ENCODE measurements around the gene NDUFV1.

Gene NDUFV1

GRCh38 chr11:67606492-67607295 lies at the start of gene NDUFV1:
Gene NDUFV1, plus strand, starts transcription at chr11:67606936. Its CDS starts 69 bp downstream, at chr11:67607005.
- TF ChIP-seq GATA3 (IDR thresholded peaks at IDR 0.05; ENCODE audit: low read depth, low read length): no peak
- peak; percentile 25; the same call in 1 of the 2 replicates for TF ChIP-seq GATA2 (IDR thresholded peaks at IDR 0.05; ENCODE audit: low read depth, low read length)

- no peak for TF ChIP-seq GATA3 (IDR thresholded peaks at IDR 0.05; ENCODE audit: low read depth, low read length)
Measured at GRCh38 chr11:67558084-67558772, 48.5 kb upstream of the NDUFV1 start.

GRCh38 chr11:67561971-67562619 lies 44.6 kb upstream of the NDUFV1 start:
- TF ChIP-seq GATA3 (IDR thresholded peaks at IDR 0.05; ENCODE audit: low read depth, low read length) (no peak), GATA2 (IDR thresholded peaks at IDR 0.05; ENCODE audit: low read depth, low read length) (no peak)

- TF ChIP-seq GATA2 (IDR thresholded peaks at IDR 0.05; ENCODE audit: low read depth, low read length): no peak
Measured at GRCh38 chr11:67562963-67563704, 43.6 kb upstream of the NDUFV1 start.

GRCh38 chr11:67564230-67564629 lies 42.5 kb upstream of the NDUFV1 start:
- TF ChIP-seq GATA3 (IDR thresholded peaks at IDR 0.05; ENCODE audit: low read depth, low read length) (no peak), GATA2 (IDR thresholded peaks at IDR 0.05; ENCODE audit: low read depth, low read length) (no peak)

GRCh38 chr11:67571443-67571842 lies 35.3 kb upstream of the NDUFV1 start:
- TF ChIP-seq GATA2 (IDR thresholded peaks at IDR 0.05; ENCODE audit: low read depth, low read length) (no peak), GATA3 (IDR thresholded peaks at IDR 0.05; ENCODE audit: low read depth, low read length) (no peak)

- no peak for TF ChIP-seq GATA2 (IDR thresholded peaks at IDR 0.05; ENCODE audit: low read depth, low read length)
- no peak for TF ChIP-seq GATA3 (IDR thresholded peaks at IDR 0.05; ENCODE audit: low read depth, low read length)
Measured at GRCh38 chr11:67572305-67572704, 34.4 kb upstream of the NDUFV1 start.

- TF ChIP-seq GATA2 (IDR thresholded peaks at IDR 0.05; ENCODE audit: low read depth, low read length): no peak
- TF ChIP-seq GATA3 (IDR thresholded peaks at IDR 0.05; ENCODE audit: low read depth, low read length): no peak
Measured at GRCh38 chr11:67572747-67573419, 33.9 kb upstream of the NDUFV1 start.

GRCh38 chr11:67574938-67575337 lies 31.8 kb upstream of the NDUFV1 start:
- no peak for TF ChIP-seq GATA2 (IDR thresholded peaks at IDR 0.05; ENCODE audit: low read depth, low read length)
- TF ChIP-seq GATA3 (IDR thresholded peaks at IDR 0.05; ENCODE audit: low read depth, low read length): no peak

- TF ChIP-seq GATA3 (IDR thresholded peaks at IDR 0.05; ENCODE audit: low read depth, low read length) (no peak), GATA2 (IDR thresholded peaks at IDR 0.05; ENCODE audit: low read depth, low read length) (no peak)
Measured at GRCh38 chr11:67576735-67577475, 29.8 kb upstream of the NDUFV1 start.

GRCh38 chr11:67577951-67578350 lies 28.8 kb upstream of the NDUFV1 start:
- no peak for TF ChIP-seq GATA2 (IDR thresholded peaks at IDR 0.05; ENCODE audit: low read depth, low read length)
- TF ChIP-seq GATA3 (IDR thresholded peaks at IDR 0.05; ENCODE audit: low read depth, low read length): no peak

GRCh38 chr11:67581469-67581868 lies 25.3 kb upstream of the NDUFV1 start:
- no peak for TF ChIP-seq GATA2 (IDR thresholded peaks at IDR 0.05; ENCODE audit: low read depth, low read length)
- no peak for TF ChIP-seq GATA3 (IDR thresholded peaks at IDR 0.05; ENCODE audit: low read depth, low read length)

GRCh38 chr11:67582011-67582410 lies 24.7 kb upstream of the NDUFV1 start:
- TF ChIP-seq GATA3 (IDR thresholded peaks at IDR 0.05; ENCODE audit: low read depth, low read length): no peak
- no peak for TF ChIP-seq GATA2 (IDR thresholded peaks at IDR 0.05; ENCODE audit: low read depth, low read length)

Measured in SH-SY5Y (cell line).